Pons (tissue), 1 donor: ENCODE measurements around the gene REEP2.
"Not testable (repeated sequence)": the region's sequence is repeated elsewhere in the genome, so short reads cannot be mapped to it uniquely, and the experiment has no call there.

Experiments used
- DNase-seq: peaks from one replicate; pipeline ENCODE4 v3.0.0-alpha.2; 2016; ENCODE audit warnings: low spot score

The REEP2 gene, protein sequence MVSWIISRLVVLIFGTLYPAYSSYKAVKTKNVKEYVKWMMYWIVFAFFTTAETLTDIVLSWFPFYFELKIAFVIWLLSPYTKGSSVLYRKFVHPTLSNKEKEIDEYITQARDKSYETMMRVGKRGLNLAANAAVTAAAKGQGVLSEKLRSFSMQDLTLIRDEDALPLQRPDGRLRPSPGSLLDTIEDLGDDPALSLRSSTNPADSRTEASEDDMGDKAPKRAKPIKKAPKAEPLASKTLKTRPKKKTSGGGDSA

DNA sequence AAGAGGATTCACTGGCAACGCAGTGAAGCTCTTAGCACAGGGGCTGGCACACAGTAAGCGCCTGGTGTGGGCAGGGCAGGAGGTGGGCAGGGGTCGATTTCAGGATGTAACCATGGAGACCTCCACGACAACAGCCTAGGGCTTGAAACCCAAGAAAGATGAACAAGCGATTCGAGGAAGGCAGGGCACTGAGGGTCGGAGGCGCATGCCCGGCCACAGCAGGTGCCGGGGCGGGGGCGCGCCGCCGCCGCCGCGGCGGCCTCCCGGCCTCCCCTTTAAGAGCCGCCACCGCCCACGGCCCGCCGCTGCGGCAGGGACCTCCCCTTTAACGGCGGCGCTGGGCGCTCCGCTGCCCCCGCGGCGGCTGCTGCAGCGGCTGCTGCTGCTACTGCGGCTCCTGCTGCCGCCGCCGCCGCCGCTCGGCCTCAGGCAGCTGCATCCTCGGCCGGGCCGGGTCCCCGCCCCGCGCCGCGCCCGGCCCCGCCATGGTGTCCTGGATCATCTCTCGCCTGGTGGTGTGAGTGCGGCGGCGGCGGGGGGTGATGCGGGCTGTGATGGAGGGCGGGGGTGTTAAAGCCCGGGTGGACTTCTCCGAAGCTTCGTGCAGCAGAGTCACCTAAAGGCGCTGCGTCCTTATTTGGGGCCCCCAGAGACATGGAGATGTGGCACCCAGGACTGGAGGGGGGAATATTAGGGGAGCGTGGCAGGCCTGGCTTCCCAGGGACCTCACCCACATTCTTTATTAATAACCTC lies at the start of gene REEP2:
Gene REEP2 (plus strand): TSS at position 334 of the 753 bp plus-strand sequence. CDS start 152 bp downstream, at position 486.
- DNase-seq, result no peak

DNA sequence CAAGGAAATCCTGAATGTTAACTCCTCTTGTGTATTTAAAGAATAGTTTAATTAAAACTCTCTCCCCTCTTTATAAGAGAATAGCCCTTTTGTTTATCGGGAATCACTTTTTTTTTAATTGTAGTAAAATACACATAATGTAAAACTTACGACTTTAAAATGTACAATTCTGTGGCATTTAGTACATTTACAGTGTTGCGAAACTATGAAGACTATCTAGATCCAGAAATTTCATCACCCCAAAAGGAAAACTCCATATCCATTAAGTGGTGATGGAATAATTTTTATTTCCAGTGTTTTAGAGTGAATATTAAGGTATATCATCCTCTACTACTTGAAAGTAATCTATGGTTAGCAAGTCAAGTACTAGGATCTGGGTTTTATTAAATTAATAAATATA lies 49.5 kb upstream of the REEP2 start:
- no peak for DNase-seq

DNA sequence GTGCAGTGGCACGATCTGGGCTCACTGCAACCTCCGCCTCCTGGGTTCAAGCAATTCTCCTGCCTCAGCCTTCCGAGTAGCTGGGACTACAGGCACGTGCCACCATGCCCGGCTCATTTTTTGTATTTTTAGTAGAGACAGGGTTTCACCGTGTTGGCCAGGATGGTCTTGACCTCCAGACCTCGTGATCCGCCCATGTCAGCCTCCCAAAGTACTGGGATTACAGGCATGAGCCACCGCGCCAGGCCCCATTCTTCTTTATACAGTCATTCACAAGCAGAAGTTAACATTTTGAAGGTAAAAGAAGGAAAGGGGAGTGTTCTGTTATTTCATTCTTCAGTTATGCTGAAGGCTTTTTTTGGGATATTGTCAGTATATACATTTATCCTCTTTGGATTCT lies 48.9 kb upstream of the REEP2 start:
- not testable (repeated sequence) for DNase-seq

- peak; percentile 95 for DNase-seq
These were observed 46.9 kb upstream of the REEP2 start for GRCh38 chr5:138391859-138392386.

DNA sequence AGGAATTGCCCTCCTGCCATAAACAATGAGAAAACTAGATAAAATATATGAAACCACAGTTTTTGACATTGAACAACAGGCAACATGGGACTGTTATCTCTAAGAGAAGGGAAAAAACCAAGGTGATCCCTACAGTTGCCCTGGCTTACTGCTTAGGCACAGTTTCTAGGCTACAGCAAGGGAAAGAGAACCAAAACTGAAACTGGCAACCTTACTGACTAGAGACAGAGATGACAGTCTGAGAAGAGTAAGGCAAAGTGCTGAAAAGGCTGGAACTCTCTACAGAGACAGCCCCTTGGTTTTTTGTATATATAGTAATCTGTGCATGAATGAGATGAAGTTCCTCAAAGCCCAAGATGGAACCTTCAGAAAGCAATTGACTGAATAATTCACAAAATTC lies 36.2 kb upstream of the REEP2 start:
- no peak for DNase-seq

- DNase-seq, result no peak
These were observed 30.8 kb upstream of the REEP2 start for GRCh38 chr5:138408023-138408422.

DNA sequence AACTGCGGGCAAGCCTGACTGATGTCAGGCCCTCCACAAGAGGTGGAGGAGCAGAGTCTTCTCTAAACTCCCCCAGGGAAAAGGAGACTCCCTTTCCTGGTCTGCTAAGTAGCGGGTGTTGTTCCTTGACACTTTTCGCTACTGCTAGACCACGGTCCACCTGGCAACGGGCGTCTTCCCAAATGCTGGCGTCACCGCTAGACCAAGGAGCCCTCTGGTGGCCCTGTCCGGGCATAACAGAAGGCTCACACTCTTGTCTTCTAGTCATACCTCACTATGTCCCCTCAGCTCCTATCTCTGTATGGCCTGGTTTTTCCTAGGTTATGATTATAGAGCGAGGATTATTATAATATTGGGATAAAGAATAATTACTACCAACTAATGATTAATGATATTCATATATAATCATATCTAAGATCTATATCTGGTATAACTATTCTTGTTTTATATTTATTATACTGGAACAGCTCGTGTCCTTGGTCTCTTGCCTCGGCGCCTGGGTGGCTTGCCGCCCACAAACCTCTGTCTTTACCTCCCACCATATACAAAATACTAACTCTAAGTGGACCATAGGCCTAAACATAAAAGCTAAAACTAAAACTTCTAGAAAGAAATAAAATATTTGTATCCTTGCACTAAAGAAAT lies 27.7 kb upstream of the REEP2 start:
- DNase-seq, result peak; percentile 48

- no peak for DNase-seq
These were observed 20.4 kb upstream of the REEP2 start for GRCh38 chr5:138418444-138418843.

GRCh38 chr5:138425079-138425478 lies 13.8 kb upstream of the REEP2 start:
- no peak for DNase-seq

GRCh38 chr5:138435943-138436342 lies 2.9 kb upstream of the REEP2 start:
- DNase-seq, result no peak

GRCh38 chr5:138438003-138438723 lies 694 bp upstream of the REEP2 start:
- no peak for DNase-seq

GRCh38 chr5:138439477-138440158 lies 761 bp downstream of the REEP2 start:
- no peak for DNase-seq

- no peak for DNase-seq
These were observed 1.6 kb downstream of the REEP2 start for GRCh38 chr5:138440159-138441073.

DNA sequence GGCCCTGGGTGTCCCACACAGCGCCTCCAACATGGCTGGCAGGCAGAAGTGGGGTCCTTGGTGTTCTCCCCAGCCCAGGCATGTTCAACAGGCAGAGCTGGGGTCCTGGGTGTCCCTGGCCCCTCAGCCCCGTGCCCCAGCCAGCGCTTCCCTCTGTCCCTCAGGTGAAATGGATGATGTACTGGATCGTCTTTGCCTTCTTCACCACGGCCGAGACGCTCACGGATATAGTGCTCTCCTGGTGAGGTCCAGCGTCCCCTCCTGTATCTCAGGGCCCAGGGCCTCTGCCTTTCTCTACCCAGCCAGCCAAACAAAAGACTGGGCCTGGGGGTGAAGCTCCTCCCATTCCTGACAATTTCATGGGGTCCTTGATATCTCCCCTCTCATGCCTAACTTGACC lies 2.4 kb downstream of the REEP2 start:
- no peak for DNase-seq

DNA sequence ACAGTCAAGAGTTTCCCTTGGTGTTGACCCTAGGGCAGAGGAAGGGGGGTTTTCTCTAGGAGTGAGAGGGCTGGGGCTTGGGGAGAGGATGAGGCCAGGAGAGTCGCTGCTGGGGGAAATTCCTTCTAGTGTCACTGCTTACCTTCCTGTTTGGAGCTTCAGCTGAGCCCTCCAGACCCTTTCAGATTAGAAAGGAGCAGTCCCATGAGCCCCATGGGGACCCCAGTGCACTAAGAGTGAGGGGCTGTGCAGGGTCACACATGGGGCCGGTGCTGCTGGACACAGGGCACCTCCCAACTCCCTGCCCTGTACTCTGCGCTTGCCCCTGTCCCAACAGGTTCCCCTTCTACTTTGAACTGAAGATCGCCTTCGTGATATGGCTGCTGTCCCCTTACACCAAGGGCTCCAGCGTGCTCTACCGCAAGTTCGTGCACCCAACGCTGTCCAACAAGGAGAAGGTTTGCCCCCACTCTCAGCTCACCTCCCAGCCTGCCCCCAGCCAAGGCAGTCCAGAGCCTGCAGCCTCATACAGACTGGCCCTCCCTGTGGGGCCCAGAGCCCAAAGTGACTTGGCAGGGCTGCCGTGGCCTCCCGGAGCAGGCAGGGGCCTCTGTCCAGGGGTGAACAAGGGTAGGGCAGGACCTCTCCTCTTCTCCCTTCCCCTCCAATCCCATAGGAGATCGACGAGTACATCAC lies 5.4 kb downstream of the REEP2 start:
- no peak for DNase-seq

- DNase-seq, result no peak
These were observed 6.1 kb downstream of the REEP2 start for GRCh38 chr5:138444774-138445546.

GRCh38 chr5:138445547-138446271 lies 6.9 kb downstream of the REEP2 start:
- no peak for DNase-seq

DNA sequence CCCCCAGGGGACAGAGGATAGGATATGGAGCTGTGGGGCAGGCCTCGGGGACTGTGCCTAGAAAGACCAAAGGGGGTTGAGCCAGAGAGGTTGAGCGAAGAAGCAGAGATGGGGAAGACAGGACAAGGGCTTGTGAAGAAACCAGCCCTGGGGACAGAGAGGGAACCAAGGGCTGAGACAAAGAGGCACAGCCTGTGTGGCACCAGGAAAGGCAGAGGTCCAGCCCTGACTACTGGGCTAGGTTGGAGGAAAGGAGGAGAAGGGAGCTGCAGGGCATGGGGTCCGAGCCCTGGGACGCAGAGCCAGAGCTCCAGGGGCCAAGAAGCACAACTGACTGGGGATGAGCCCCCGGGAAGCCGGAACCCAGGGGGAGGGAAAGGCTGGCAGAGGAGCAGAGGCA lies 9.2 kb downstream of the REEP2 start:
- no peak for DNase-seq
